H9 (cell line): ENCODE measurements around the gene FBXL12. TPM values are rescaled to one million over a fixed set of nuclear protein-coding genes. Genes with fewer than 3 reads are reported as not detected.

Experiments
- DNase-seq: peaks from one replicate; pipeline ENCODE4 v3.0.0-alpha.2; 2017
- H2AFZ ChIP-seq: one replicate; pipeline ENCODE4 v1.6.1; 2013; ENCODE audit warnings: mild to moderate bottlenecking, low read length, control low read depth, moderate library complexity
- H2AK5ac ChIP-seq: 2 replicates; pipeline ENCODE4 v1.6.1; 2013; ENCODE audit warnings: low read length, control low read depth, mixed read lengths; ENCODE audit not compliant: insufficient read length
- H2BK120ac ChIP-seq: one replicate; pipeline ENCODE4 v1.6.1; 2013; ENCODE audit warnings: low read depth, mild to moderate bottlenecking, low read length, control low read depth, inconsistent platforms; ENCODE audit not compliant: poor library complexity, severe bottlenecking
- H2BK12ac ChIP-seq: 2 replicates; pipeline ENCODE4 v1.6.1; 2013; ENCODE audit warnings: low read length, control low read depth, mixed read lengths, low read depth; ENCODE audit not compliant: insufficient read length
- H2BK15ac ChIP-seq: 2 replicates; pipeline ENCODE4 v1.6.1; 2013; ENCODE audit warnings: low read depth, low read length, control low read depth
- H2BK20ac ChIP-seq: one replicate; pipeline ENCODE4 v1.6.1; 2013; ENCODE audit warnings: low read depth, mild to moderate bottlenecking, low read length, control low read depth, inconsistent platforms; ENCODE audit not compliant: poor library complexity, severe bottlenecking
- H2BK5ac ChIP-seq: 2 replicates; pipeline ENCODE4 v1.6.1; 2013; ENCODE audit warnings: low read length, control low read depth, mixed read lengths; ENCODE audit not compliant: insufficient read length
- H3K14ac ChIP-seq: 2 replicates; pipeline ENCODE4 v1.6.1; 2013; ENCODE audit warnings: low read length, control low read depth; ENCODE audit not compliant: insufficient read depth
- H3K18ac ChIP-seq: 2 replicates; pipeline ENCODE4 v1.6.1; 2013; ENCODE audit warnings: low read depth, mild to moderate bottlenecking, mixed read lengths, low read length, control low read depth; ENCODE audit not compliant: insufficient read length
- H3K23ac ChIP-seq: 2 replicates; pipeline ENCODE4 v1.6.1; 2013; ENCODE audit warnings: low read length, control low read depth, mixed read lengths, low read depth; ENCODE audit not compliant: insufficient read length
- H3K23me2 ChIP-seq: 2 replicates; pipeline ENCODE4 v1.6.1; 2013; ENCODE audit warnings: low read depth, mild to moderate bottlenecking, mixed read lengths, low read length, control low read depth; ENCODE audit not compliant: insufficient read length, poor library complexity, severe bottlenecking
- H3K27ac ChIP-seq: 2 replicates; pipeline ENCODE4 v1.5.1; 2013; ENCODE audit warnings: low read length, control low read depth, mixed read lengths, low read depth; ENCODE audit not compliant: insufficient read length
- H3K27me3 ChIP-seq: 2 replicates; pipeline ENCODE4 v1.6.1; 2013; ENCODE audit warnings: low read length, control low read depth, inconsistent platforms; ENCODE audit not compliant: insufficient read depth
- H3K4ac ChIP-seq: 2 replicates; pipeline ENCODE4 v1.6.1; 2013; ENCODE audit warnings: low read depth, mild to moderate bottlenecking, control low read depth, inconsistent platforms, low read length, moderate library complexity
- H3K4me1 ChIP-seq: 2 replicates; pipeline ENCODE4 v1.6.1; 2013; ENCODE audit warnings: low read length, control low read depth, inconsistent platforms; ENCODE audit not compliant: insufficient read depth
- H3K4me2 ChIP-seq: 2 replicates; pipeline ENCODE4 v1.6.1; 2013; ENCODE audit warnings: low read length, control low read depth, mixed read lengths; ENCODE audit not compliant: insufficient read length, insufficient read depth
- H3K56ac ChIP-seq: 2 replicates; pipeline ENCODE4 v1.6.1; 2013; ENCODE audit warnings: low read depth, mild to moderate bottlenecking, mixed read lengths, low read length, control low read depth; ENCODE audit not compliant: insufficient read length
- H3K79me1 ChIP-seq: 2 replicates; pipeline ENCODE4 v1.6.1; 2013; ENCODE audit warnings: low read depth, mild to moderate bottlenecking, moderate library complexity, low read length, control low read depth, inconsistent platforms; ENCODE audit not compliant: insufficient read depth, poor library complexity, severe bottlenecking
- H3K79me2 ChIP-seq: 2 replicates; pipeline ENCODE4 v1.6.1; 2013; ENCODE audit warnings: low read length, control low read depth, inconsistent platforms; ENCODE audit not compliant: insufficient read depth
- H3K9ac ChIP-seq: 2 replicates; pipeline ENCODE4 v1.6.1; 2013; ENCODE audit warnings: low read length, control low read depth, mixed read lengths; ENCODE audit not compliant: insufficient read length; ENCODE audit errors: extremely low read depth
- H3K9me3 ChIP-seq: one replicate; pipeline ENCODE4 v1.6.1; 2013; ENCODE audit warnings: low read depth, low read length, inconsistent platforms; ENCODE audit not compliant: control insufficient read depth
- H3T11ph ChIP-seq: one replicate; pipeline ENCODE4 v1.6.1; 2013; ENCODE audit warnings: mild to moderate bottlenecking, low read length, control low read depth, inconsistent platforms
- H4K20me1 ChIP-seq: one replicate; pipeline ENCODE4 v1.6.1; 2013; ENCODE audit not compliant: control insufficient read depth, insufficient read length, insufficient read depth
- H4K5ac ChIP-seq: 2 replicates; pipeline ENCODE4 v1.6.1; 2013; ENCODE audit warnings: low read depth, mild to moderate bottlenecking, mixed read lengths, low read length, control low read depth; ENCODE audit not compliant: insufficient read length
- H4K8ac ChIP-seq: replicated peaks from 2 replicates; pipeline ENCODE4 v1.6.1; 2013; ENCODE audit warnings: low read length, control low read depth, mixed read lengths, low read depth; ENCODE audit not compliant: insufficient read length
- H4K91ac ChIP-seq: 2 replicates; pipeline ENCODE4 v1.6.1; 2013; ENCODE audit warnings: low read depth, mild to moderate bottlenecking, moderate library complexity, mixed read lengths, low read length, control low read depth; ENCODE audit not compliant: insufficient read length
- H3K27ac Mint-ChIP-seq, 3 experiments: 2 replicates in 2 of 3; 3 replicates in 1 of 3; pipeline ENCODE4 v1.8.0; 2020 to 2021; ENCODE audit warnings: mixed read lengths in 3 of 3, mild to moderate bottlenecking in 1 of 3, moderate library complexity in 1 of 3
- H3K27me3 Mint-ChIP-seq: 2 replicates; pipeline ENCODE4 v1.8.0; 2021; ENCODE audit warnings: low read depth, mild to moderate bottlenecking, moderate library complexity, mixed read lengths
- H3K36me3 Mint-ChIP-seq, 3 experiments: 2 replicates in 2 of 3; 3 replicates in 1 of 3; pipeline ENCODE4 v1.8.0; 2020 to 2021; ENCODE audit warnings: low read depth in 3 of 3, mixed read lengths in 3 of 3; ENCODE audit not compliant: insufficient read depth in 1 of 3
- H3K4me1 Mint-ChIP-seq, 2 experiments: 2 replicates each; pipeline ENCODE4 v1.8.0; 2020; ENCODE audit warnings: mixed read lengths in 2 of 2
- H3K4me3 Mint-ChIP-seq, 2 experiments: 2 replicates in 1 of 2; 3 replicates in 1 of 2; pipeline ENCODE4 v1.8.0; 2020 to 2021; ENCODE audit warnings: mild to moderate bottlenecking in 2 of 2, mixed read lengths in 2 of 2, moderate library complexity in 1 of 2
- H3K9me3 Mint-ChIP-seq, 2 experiments: 2 replicates in 1 of 2; 3 replicates in 1 of 2; pipeline ENCODE4 v1.8.0; 2020; ENCODE audit warnings: mild to moderate bottlenecking in 2 of 2, mixed read lengths in 2 of 2, moderate library complexity in 1 of 2
- WGBS: extraction: QIAGEN DNeasy Blood & Tissue Kit; methylation state at CpG from one replicate; pipeline ENCODE4 v1.1.7; 2013; ENCODE audit warnings: missing lambda C conversion rate, low lambda C conversion rate, mixed read lengths; ENCODE audit not compliant: insufficient read length; ENCODE audit errors: extremely low coverage; 5-methylcytosine and 5-hydroxymethylcytosine counted together
- total RNA-seq: library from RNA; stranded (reverse); gene quantifications from 2 replicates; pipeline ENCODE4 v1.2.1, GENCODE V29; 2021
- TF ChIP-seq, protein P1 (sequence below): fragments of 200-600 bp; sonication (generic); conservative IDR thresholded peaks from 3 replicates; pipeline ENCODE4 v1.8.0; 2021; ENCODE audit warnings: antibody characterized with exemption, mild to moderate bottlenecking

The FBXL12 gene
- total RNA-seq, 1 experiment from 2014 or later: 31.8 TPM

DNA sequence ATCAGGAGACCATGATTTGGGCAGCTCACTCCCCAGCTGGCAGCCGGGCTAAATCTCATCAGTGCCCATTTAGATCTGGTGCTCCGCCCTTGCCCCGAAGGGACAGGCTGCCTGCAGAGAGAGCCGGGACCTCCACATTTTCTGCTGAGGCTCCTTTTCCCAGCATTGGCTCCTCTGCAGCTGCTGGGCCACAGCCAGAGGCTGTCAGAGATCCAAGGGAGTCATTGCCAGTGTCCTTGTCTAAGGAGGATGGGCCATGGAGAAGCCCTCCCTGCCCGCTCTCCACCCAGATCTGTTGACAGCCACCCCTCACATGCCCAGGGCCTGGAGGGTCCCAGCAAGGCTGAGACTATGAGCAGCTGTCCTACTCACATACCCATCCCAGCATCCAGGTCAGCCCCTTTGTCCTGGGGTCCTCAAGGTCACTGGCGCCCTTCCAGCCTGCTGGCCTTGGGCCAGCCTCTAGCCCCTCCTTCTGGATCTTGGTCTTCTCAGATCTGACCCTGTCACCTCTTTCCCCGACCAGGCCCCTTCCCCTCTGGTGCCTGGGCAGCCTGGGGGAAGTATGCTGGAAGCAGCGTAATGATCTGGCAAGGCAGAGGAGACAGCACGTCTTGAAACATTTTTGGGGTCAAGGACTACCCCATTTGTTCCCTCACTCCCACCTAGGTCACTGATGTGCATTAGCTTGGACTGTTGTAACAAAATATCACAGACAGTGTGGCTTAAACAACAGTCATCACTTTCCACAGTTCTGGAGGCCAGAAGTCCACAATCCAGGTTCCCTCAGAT lies 24.2 kb upstream of the FBXL12 start:
- Mint-ChIP-seq H3K4me3 (peak overlapping the region in 1 of 2 experiments; percentile 48; a peak in 1 of 5 replicates), H3K27ac (no peak overlapping the region; a peak in 1 of 7 replicates), H3K9me3 (no peaks in the 10 kb centered on the region), H3K27me3 (no peaks in the 10 kb centered on the region), H3K36me3 (peaks cover 30 to 71% (median 54%) of the 10 kb centered on the region in 3 experiments; a peak in 6 of 7 replicates), H3K4me1 (peaks cover 0 to 9% of the 10 kb centered on the region in 2 experiments; a peak in 3 of 4 replicates)
- Histone ChIP-seq H2BK20ac (no peak overlapping the region), H2BK120ac (no peak overlapping the region), H3K4ac (no peak overlapping the region), H3K14ac (no peak overlapping the region), H3K27ac (no peak overlapping the region), H2BK15ac (no peak overlapping the region), H3T11ph (no peak overlapping the region), H2AFZ (no peak overlapping the region), H4K20me1 (no peaks in the 10 kb centered on the region), H3K18ac (no peak overlapping the region), H3K9me3 (no peaks in the 10 kb centered on the region), H2AK5ac (no peak overlapping the region), H3K56ac (no peak overlapping the region), H3K23ac (no peak overlapping the region), H2BK5ac (no peak overlapping the region), H3K79me1 (no peaks in the 10 kb centered on the region), H2BK12ac (no peak overlapping the region), H3K4me2 (no peak overlapping the region), H3K9ac (no peak overlapping the region), H3K4me1 (no peaks in the 10 kb centered on the region), H4K5ac (no peak overlapping the region), H3K27me3 (no peaks in the 10 kb centered on the region), H4K91ac (no peak overlapping the region), H3K79me2 (no peaks in the 10 kb centered on the region; the same call in 1 of the 2 replicates), H4K8ac (no peak overlapping the region), H3K23me2 (no peaks in the 10 kb centered on the region)
- TF ChIP-seq, protein P1, sequence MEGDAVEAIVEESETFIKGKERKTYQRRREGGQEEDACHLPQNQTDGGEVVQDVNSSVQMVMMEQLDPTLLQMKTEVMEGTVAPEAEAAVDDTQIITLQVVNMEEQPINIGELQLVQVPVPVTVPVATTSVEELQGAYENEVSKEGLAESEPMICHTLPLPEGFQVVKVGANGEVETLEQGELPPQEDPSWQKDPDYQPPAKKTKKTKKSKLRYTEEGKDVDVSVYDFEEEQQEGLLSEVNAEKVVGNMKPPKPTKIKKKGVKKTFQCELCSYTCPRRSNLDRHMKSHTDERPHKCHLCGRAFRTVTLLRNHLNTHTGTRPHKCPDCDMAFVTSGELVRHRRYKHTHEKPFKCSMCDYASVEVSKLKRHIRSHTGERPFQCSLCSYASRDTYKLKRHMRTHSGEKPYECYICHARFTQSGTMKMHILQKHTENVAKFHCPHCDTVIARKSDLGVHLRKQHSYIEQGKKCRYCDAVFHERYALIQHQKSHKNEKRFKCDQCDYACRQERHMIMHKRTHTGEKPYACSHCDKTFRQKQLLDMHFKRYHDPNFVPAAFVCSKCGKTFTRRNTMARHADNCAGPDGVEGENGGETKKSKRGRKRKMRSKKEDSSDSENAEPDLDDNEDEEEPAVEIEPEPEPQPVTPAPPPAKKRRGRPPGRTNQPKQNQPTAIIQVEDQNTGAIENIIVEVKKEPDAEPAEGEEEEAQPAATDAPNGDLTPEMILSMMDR: no peak
- no peak for DNase-seq
- no CpG with 5 or more reads among the region's 9 CpGs for WGBS
